ENCODE results near the gene ADAM17.
"Not testable (repeated sequence)": the region's sequence is repeated elsewhere in the genome, so short reads cannot be mapped to it uniquely, and the experiment has no call there.

ADAM17 gene

GRCh38 chr2:9555297-9556120 is at the start of gene ADAM17:
ADAM17 (minus strand) TSS chr2:9555830; CDS start chr2:9555605, 225 bp downstream.
- FAIRE-seq: no peak

DNA sequence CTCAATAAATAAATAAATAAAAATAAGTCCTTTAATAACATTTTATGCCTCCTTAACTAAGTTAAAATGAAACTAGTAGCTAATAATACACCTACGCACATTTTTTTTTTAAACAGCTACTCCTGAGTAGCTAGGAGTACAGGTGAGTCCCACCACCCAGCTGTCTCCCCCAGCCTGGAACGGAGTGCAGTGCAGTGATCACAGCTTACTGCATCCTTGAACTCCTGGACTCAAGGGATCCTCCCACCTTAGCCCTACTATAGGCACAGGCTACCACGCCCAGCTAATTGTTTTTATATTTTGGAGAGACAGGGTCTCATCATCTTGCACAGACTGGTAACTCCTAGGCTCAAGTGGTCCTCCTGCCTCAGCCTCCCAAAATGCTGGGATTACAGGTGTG is 46.8 kb upstream of the ADAM17 start:
- no peak for FAIRE-seq

GRCh38 chr2:9601397-9601796 is 45.8 kb upstream of the ADAM17 start:
- FAIRE-seq: no peak

GRCh38 chr2:9599430-9599829 is 43.8 kb upstream of the ADAM17 start:
- no peak for FAIRE-seq

- no peak for FAIRE-seq
Measured at GRCh38 chr2:9596621-9597311, 41.1 kb upstream of the ADAM17 start.

DNA sequence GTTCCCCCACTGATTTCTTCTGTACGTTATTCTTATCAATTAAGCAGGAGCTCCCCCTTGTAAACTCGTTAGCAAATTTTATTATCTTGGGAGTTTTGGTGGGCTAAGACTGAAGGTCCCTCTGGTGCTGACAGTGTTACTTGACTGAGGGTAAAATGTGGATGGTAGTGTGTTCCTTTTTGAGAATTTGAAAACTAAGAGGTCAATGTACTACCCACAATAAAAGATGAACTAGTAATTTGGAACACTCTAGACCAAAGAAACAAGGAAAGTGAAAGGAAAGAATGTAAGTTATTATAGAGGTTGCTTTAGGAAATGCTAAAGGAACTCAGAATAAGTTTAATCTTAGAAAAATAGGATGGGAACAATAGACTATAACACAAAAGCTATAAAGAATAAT is 40.1 kb upstream of the ADAM17 start:
- FAIRE-seq: no peak

DNA sequence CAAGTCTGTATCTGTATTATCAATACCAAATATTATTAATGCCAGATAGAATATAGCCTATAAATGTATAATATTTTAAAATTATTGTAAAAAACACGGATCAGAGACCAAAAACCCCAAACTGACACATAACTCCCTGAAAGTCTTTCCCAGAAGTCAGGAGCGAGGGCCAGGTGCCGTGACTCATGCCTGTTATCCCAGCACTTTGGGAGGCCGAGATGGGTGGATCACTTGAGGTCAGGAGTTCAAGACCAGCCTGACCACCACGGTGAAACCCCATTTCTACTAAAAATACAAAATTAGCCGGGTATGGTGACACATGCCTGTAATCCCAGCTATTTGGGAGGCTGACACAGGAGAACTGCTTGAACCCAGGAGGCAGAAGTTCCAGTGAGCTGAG is 39.6 kb upstream of the ADAM17 start:
- FAIRE-seq: not testable (repeated sequence)

GRCh38 chr2:9594366-9595054 is 38.9 kb upstream of the ADAM17 start:
- no peak for FAIRE-seq

- FAIRE-seq: no peak
Measured at GRCh38 chr2:9593925-9594324, 38.3 kb upstream of the ADAM17 start.

DNA sequence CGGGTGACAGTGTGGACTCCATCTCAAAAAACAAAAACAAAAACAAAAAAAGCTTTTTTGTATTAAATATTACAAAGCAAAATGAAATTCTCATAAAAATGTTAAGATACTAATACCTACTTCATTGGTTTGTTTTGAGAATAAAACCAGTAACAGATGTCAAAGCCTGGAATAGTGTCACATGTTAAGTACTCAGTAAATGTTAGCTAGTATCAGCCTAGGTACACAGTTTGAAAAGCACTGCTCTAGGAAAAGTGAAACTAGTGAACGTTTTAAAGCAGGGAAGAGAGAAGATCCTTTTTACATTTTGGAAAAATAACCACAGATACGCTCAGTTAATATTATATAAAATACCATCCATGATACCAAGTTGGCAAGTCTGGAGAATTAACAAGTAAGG is 37.1 kb upstream of the ADAM17 start:
- no peak for FAIRE-seq

- no peak for FAIRE-seq
Measured at GRCh38 chr2:9590641-9591040, 35.0 kb upstream of the ADAM17 start.

GRCh38 chr2:9586465-9586864 is 30.8 kb upstream of the ADAM17 start:
- FAIRE-seq: no peak

- no peak for FAIRE-seq
Measured at GRCh38 chr2:9585486-9585885, 29.9 kb upstream of the ADAM17 start.

- FAIRE-seq: not testable (repeated sequence)
Measured at GRCh38 chr2:9584902-9585301, 29.3 kb upstream of the ADAM17 start.

DNA sequence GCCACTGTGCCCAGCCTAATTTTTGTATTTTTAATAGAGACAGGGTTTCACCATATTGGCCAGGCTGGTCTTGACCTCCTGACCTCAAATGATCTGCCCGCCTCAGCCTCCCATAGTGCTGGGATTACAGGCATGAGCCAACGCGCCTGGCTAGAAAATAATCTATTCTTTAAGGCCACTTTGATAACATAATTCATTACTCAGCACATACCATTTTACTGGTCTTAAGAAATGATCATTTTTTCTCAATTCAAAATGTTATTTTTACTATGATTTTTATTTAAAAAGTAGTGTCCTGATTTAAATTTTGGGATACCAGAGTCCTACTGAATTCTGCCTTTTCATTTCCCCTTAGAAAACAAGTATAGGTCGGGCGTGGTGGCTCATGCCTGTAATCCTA is 27.0 kb upstream of the ADAM17 start:
- no peak for FAIRE-seq

DNA sequence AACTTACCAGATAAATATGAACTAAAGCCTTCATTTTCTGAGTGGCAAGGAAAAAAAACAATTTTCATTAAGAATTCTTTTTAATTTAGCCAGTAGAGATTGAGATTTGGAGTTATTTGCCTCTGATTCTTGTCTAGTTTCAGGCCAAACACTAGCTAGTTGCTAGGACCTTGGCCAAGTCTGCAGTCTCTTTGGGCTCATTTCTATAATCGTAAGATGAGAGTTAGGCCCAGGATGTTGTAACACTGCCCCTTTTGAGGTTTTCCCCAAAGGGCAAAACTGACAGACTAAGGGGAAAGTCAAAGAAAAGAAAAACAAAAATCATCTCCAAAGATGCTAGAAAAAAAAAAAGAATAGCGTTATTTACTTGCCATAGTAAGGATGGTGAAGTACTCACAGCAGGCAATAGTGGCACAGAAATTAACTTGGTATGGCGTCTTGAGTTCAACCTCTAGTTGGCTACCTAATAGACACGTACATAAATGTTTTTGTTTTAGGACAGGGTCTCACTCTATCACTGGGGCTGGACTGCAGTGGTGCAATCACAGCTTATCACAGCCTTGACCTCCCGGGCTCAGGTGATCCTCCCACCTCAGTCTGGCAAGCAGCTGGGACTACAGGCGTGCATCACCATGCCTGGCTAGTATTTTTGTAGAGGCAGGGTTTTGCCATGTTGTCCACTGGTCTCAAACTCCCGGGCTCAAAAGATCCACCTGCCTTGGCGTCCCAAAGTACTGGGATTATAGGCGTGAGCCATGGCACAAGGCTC is 23.0 kb upstream of the ADAM17 start:
- FAIRE-seq: no peak

- no peak for FAIRE-seq
Measured at GRCh38 chr2:9574331-9574730, 18.7 kb upstream of the ADAM17 start.

DNA sequence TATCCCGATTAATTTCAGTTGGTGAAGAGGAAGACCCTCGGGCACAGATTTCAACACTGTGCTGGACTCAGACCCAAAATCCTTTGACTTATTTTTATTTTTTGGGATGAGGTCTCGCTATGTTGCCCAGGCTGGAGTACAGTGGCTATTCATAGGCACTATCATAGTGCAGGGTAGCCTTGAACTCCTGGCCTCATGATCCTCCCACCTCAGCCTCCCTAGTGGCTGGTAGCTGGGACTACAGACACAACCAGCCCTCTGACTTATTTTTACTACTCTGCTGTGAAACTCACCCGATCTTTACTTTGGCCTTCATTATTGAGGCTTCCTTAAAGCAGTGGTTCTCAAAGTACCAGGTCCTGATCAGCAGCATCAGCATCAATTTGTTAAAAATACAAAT is 18.2 kb upstream of the ADAM17 start:
- FAIRE-seq: no peak

- FAIRE-seq: no peak
Measured at GRCh38 chr2:9573013-9573720, 17.5 kb upstream of the ADAM17 start.

DNA sequence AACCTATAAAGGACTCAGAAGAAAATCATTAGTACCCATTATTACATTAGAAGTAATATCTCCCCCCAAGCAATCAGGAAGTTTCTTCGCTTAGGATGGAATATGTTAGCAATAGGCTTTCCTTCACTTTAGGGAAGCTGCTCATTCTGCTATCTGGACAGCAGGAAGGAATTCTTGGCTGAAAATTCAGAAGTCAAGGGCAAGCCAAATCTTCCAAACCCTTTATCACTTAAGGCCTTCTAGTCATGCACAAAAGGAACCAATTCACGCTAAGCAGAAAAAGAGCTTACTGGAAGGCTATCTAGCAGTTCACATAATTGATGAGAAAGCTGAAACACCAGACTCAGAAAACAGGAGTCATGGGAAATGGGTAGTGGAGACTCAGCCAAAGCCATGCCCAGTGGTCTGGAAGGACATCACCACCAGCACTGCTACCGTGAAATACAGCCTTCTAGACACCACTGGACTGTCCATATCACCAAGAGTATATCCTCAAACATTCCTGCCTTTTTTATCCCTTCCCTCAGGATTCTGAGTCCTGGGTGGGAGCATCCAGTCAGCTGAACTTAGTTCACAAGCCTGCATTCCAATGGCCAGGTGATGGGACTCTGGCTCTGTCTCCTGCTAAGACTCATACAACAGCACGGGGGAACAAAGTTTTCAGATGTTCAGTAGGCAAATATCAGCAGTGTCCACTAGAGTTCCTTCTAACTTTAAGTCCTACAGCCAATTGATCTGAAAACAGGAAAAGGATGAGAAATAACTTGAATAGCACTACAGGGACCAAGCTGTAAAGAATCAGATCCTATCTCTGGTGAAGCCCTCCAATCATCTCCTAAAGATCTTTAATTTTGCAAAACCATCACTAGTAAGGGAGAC is 14.8 kb upstream of the ADAM17 start:
- no peak for FAIRE-seq
